Endothelial cell of umbilical vein (primary cell): ENCODE data around the gene LPP. TPM values are rescaled to one million over a fixed set of nuclear protein-coding genes. Genes with fewer than 3 reads are reported as not detected.

Source experiments
- BruUV-seq: library from RNA; stranded (reverse); fragments of 400-500 nt; replicated peaks from 2 replicates; lab custom pipeline; 2021; lab: Mats Ljungman, UMichigan
- CTCF ChIA-PET: fragments of 300-600, 350-600 bp; sonication (Branson Sonifier 250); formaldehyde crosslinking; loops from one replicate; lab custom pipeline; 2021; ENCODE audit warnings: antibody characterized with exemption, inconsistent platforms; lab: Charles Lee
- POLR2A ChIA-PET: fragments of 300-600, 350-600 bp; sonication (Branson Sonifier 250); formaldehyde crosslinking; loops from one replicate; lab custom pipeline; 2021; ENCODE audit warnings: antibody characterized with exemption, inconsistent platforms; lab: Charles Lee
- DNase-seq: peaks from one replicate; pipeline ENCODE4 v3.0.0-alpha.2; 2011; ENCODE audit warnings: low read depth, low spot score
- FAIRE-seq: peaks from 2 replicates; lab custom pipeline; 2011; peaks lifted over from hg19 to GRCh38; lab: Jason Lieb, UNC
- H2AFZ ChIP-seq: 2 replicates; pipeline ENCODE4 v1.6.0; 2012; ENCODE audit warnings: low read depth, low read length, control low read depth, inconsistent platforms
- H3K27ac ChIP-seq: 2 replicates; pipeline ENCODE4 v1.5.1; 2011; ENCODE audit warnings: low read depth, mild to moderate bottlenecking, control low read depth, low read length, moderate library complexity; ENCODE audit not compliant: insufficient read depth
- H3K27me3 ChIP-seq, 2 experiments: 2 replicates each; pipeline versions ENCODE4 v1.6.0 to v1.6.1; 2011; ENCODE audit warnings: low read length in 2 of 2, mixed read lengths in 1 of 2; ENCODE audit not compliant: control insufficient read depth in 2 of 2, insufficient read depth in 2 of 2
- H3K36me3 ChIP-seq, 2 experiments: 2 replicates in 1 of 2; 3 replicates in 1 of 2; pipeline ENCODE4 v1.5.1; 2011; ENCODE audit warnings: low read length in 2 of 2, mild to moderate bottlenecking in 1 of 2, moderate library complexity in 1 of 2; ENCODE audit not compliant: control insufficient read depth in 2 of 2, insufficient read depth in 2 of 2; ENCODE audit errors: extremely low read depth in 1 of 2
- H3K4me1 ChIP-seq: 3 replicates; pipeline ENCODE4 v1.5.1; 2011; ENCODE audit warnings: mild to moderate bottlenecking, low read length; ENCODE audit not compliant: control insufficient read depth, insufficient read depth; ENCODE audit errors: extremely low read depth
- H3K4me2 ChIP-seq: 2 replicates; pipeline ENCODE4 v1.6.1; 2011; ENCODE audit warnings: low read length, control low read depth, mixed read lengths; ENCODE audit not compliant: insufficient read depth
- H3K4me3 ChIP-seq, 3 experiments: fragments of 200-600 bp in 1 of 3; sonication (generic), shearing (Covaris generic) in 1 of 3; replicated peaks in 1 of 3; 2 replicates each; pipeline ENCODE4 v1.5.1; 2011 to 2016; ENCODE audit warnings: control low read depth in 3 of 3, low read length in 3 of 3, mild to moderate bottlenecking in 2 of 3, inconsistent platforms in 1 of 3, low read depth in 1 of 3, moderate library complexity in 1 of 3; ENCODE audit not compliant: insufficient read depth in 1 of 3
- H3K79me2 ChIP-seq: 2 replicates; pipeline ENCODE4 v1.6.0; 2012; ENCODE audit warnings: low read length, inconsistent platforms; ENCODE audit not compliant: control insufficient read depth, insufficient read depth
- H3K9ac ChIP-seq: replicated peaks from 2 replicates; pipeline ENCODE3; 2011; ENCODE audit warnings: low read length, control low read depth; ENCODE audit not compliant: insufficient read depth; ENCODE audit errors: extremely low read depth
- H3K9me1 ChIP-seq: replicated peaks from 3 replicates; pipeline ENCODE4 v1.6.0; 2011; ENCODE audit warnings: mild to moderate bottlenecking, low read length; ENCODE audit not compliant: control insufficient read depth, insufficient read depth; ENCODE audit errors: extremely low read depth
- H3K9me3 ChIP-seq: replicated peaks from 2 replicates; pipeline ENCODE4 v1.5.1; 2012; ENCODE audit warnings: low read length, inconsistent platforms; ENCODE audit not compliant: control insufficient read depth, insufficient read depth
- H4K20me1 ChIP-seq: replicated peaks from 2 replicates; pipeline ENCODE3; 2011; ENCODE audit warnings: mild to moderate bottlenecking, low read length; ENCODE audit not compliant: control insufficient read depth, insufficient read depth; ENCODE audit errors: extremely low read depth
- EZH2 ChIP-seq: IDR thresholded peaks from 2 replicates; pipeline ENCODE4 v1.6.1; 2012; ENCODE audit warnings: borderline replicate concordance, low read depth, mild to moderate bottlenecking, moderate library complexity, low read length, inconsistent platforms; ENCODE audit not compliant: severe bottlenecking
- FOS ChIP-seq: IDR thresholded peaks from 2 replicates; pipeline ENCODE4 v1.6.1; 2011; ENCODE audit warnings: mild to moderate bottlenecking, low read length, moderate library complexity, borderline replicate concordance; ENCODE audit not compliant: insufficient read depth
- GATA2 ChIP-seq: IDR thresholded peaks from 2 replicates; pipeline ENCODE4 v1.7.0; 2011; ENCODE audit warnings: low read depth, mild to moderate bottlenecking, moderate library complexity, mixed read lengths, low read length; ENCODE audit not compliant: insufficient read length, insufficient read depth
- JUN ChIP-seq: IDR thresholded peaks from 2 replicates; pipeline ENCODE4 v1.6.1; 2011; ENCODE audit warnings: borderline replicate concordance, low read depth; ENCODE audit not compliant: insufficient read length, insufficient read depth
- MYC ChIP-seq: IDR thresholded peaks from one replicate; pipeline ENCODE4 v1.6.1; 2011; ENCODE audit warnings: mild to moderate bottlenecking, low read depth, low read length
- POLR2A ChIP-seq: IDR thresholded peaks from 2 replicates; pipeline ENCODE4 v1.6.1; 2012; ENCODE audit warnings: low read depth, mild to moderate bottlenecking, control low read depth, low read length
- POLR2AphosphoS5 ChIP-seq: IDR thresholded peaks from 2 replicates; pipeline ENCODE4 v1.6.1; 2012; ENCODE audit warnings: low read depth, mild to moderate bottlenecking, control low read depth, low read length, moderate library complexity; ENCODE audit not compliant: insufficient read depth
- dilution Hi-C: fragments of 300-500 bp; cut with MboI; formaldehyde crosslinking; loops from one replicate; pipeline ENCODE4 v1.15.0; 2019; ENCODE audit warnings: low sequenced_read_pairs; ENCODE audit not compliant: extremely low pct_ligation_motif_present
- intact Hi-C: fragments of 100-400 bp; cut with micrococcal nuclease; formaldehyde crosslinking; loops from one replicate; pipeline ENCODE4 v1.10.0; 2022
- polyA plus RNA-seq, 4 experiments: library from polyadenylated mRNA; depleted of rRNA in 3 of 4; stranded (reverse) in 3 of 4; unstranded in 1 of 4; fragments of >200 nt; gene quantifications; 2 replicates each; pipeline versions ENCODE4 v1.2.1 to v1.2.3, GENCODE V29; 2011 to 2012; ENCODE audit warnings: missing spikeins in 1 of 4
- total RNA-seq: library from RNA; stranded (reverse); gene quantifications from 2 replicates; pipeline ENCODE4 v1.2.3, GENCODE V29; 2021
- TF ChIP-seq, protein P1 (sequence below), 2 donors: IDR thresholded peaks; 1 replicate in 1 of 2; 2 replicates in 1 of 2; pipeline ENCODE4 v1.5.1; 2011; ENCODE audit warnings: low read length in 2 of 2, mild to moderate bottlenecking in 2 of 2, moderate library complexity in 2 of 2, control low read depth in 1 of 2, inconsistent platforms in 1 of 2, low read depth in 1 of 2; ENCODE audit not compliant: insufficient read depth in 1 of 2; ENCODE audit errors: extremely low read depth in 1 of 2
- TF ChIP-seq, protein P2 (sequence below): IDR thresholded peaks from 2 replicates; pipeline ENCODE4 v1.6.1; 2011; ENCODE audit not compliant: insufficient read depth, insufficient read length

LPP gene
- total and polyA plus RNA-seq, 2 donors (not counting 3 experiments of a cell fraction or from before 2014, with no cell fraction given) = 16.9 to 153 TPM

DNA sequence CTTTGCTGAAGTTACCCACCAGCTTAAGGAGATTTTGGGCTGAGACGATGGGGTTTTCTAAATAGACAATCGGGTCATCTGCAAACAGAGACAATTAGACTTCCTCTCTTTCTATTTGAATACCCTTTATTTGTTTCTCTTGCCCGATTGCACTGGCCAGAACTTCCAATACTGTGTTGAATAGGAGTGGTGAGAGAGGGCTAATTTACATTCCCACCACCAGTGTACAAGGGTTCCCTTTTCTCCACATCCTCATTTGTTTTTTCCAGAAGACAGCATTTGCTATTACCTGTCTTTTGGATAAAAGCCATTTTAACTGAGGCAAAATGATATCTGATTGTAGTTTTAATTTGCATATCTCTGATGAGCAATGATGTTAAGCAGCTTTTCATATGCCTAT lies 687.9 kb downstream of the LPP start:
- no peaks in the 10 kb centered on the region for H3K27me3 ChIP-seq
- ChIA-PET CTCF (interaction anchor here (0.6 kb wide), 1 partner anchor 52 kb away, joined by 3 read pairs; no protein-coding TSS in a partner anchor), POLR2A (no interaction called here)
- dilution Hi-C loops = no loop called here
- H2AFZ ChIP-seq = no peak overlapping the region
- no peak overlapping the region for H3K4me3 ChIP-seq
- intact Hi-C loops = no loop called here
- no peak for FAIRE-seq
- H3K79me2 ChIP-seq = no peaks in the 10 kb centered on the region
- H3K36me3 ChIP-seq = no peaks in the 10 kb centered on the region
- H3K9me1 ChIP-seq = no peaks in the 10 kb centered on the region
- no peak for TF ChIP-seq EZH2
- TF ChIP-seq JUN = no peak
- TF ChIP-seq GATA2 = no peak
- TF ChIP-seq POLR2AphosphoS5 = no peak
- TF ChIP-seq, protein P1, sequence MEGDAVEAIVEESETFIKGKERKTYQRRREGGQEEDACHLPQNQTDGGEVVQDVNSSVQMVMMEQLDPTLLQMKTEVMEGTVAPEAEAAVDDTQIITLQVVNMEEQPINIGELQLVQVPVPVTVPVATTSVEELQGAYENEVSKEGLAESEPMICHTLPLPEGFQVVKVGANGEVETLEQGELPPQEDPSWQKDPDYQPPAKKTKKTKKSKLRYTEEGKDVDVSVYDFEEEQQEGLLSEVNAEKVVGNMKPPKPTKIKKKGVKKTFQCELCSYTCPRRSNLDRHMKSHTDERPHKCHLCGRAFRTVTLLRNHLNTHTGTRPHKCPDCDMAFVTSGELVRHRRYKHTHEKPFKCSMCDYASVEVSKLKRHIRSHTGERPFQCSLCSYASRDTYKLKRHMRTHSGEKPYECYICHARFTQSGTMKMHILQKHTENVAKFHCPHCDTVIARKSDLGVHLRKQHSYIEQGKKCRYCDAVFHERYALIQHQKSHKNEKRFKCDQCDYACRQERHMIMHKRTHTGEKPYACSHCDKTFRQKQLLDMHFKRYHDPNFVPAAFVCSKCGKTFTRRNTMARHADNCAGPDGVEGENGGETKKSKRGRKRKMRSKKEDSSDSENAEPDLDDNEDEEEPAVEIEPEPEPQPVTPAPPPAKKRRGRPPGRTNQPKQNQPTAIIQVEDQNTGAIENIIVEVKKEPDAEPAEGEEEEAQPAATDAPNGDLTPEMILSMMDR (IDR thresholded peaks at IDR 0.05; ENCODE audit: extremely low read depth in 1 of 2, insufficient read depth in 1 of 2, low read depth in 1 of 2, low read length in 2 of 2) = no peak
- TF ChIP-seq, protein P2, sequence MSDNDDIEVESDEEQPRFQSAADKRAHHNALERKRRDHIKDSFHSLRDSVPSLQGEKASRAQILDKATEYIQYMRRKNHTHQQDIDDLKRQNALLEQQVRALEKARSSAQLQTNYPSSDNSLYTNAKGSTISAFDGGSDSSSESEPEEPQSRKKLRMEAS = no peak
- TF ChIP-seq MYC = no peak
- TF ChIP-seq POLR2A = no peak
- TF ChIP-seq FOS = no peak
- no peak overlapping the region for H3K9ac ChIP-seq
- no peaks in the 10 kb centered on the region for H4K20me1 ChIP-seq
- no peaks in the 10 kb centered on the region for H3K4me1 ChIP-seq
- H3K4me2 ChIP-seq = no peak overlapping the region
- H3K9me3 ChIP-seq = no peaks in the 10 kb centered on the region
- BruUV-seq = no TSS peak
- H3K27ac ChIP-seq = no peak overlapping the region
- no peak for DNase-seq
